ENCODE results near the gene TFDP2.
"Not testable (repeated sequence)": the region's sequence is repeated elsewhere in the genome, so short reads cannot be mapped to it uniquely, and the experiment has no call there.

TFDP2 gene

DNA sequence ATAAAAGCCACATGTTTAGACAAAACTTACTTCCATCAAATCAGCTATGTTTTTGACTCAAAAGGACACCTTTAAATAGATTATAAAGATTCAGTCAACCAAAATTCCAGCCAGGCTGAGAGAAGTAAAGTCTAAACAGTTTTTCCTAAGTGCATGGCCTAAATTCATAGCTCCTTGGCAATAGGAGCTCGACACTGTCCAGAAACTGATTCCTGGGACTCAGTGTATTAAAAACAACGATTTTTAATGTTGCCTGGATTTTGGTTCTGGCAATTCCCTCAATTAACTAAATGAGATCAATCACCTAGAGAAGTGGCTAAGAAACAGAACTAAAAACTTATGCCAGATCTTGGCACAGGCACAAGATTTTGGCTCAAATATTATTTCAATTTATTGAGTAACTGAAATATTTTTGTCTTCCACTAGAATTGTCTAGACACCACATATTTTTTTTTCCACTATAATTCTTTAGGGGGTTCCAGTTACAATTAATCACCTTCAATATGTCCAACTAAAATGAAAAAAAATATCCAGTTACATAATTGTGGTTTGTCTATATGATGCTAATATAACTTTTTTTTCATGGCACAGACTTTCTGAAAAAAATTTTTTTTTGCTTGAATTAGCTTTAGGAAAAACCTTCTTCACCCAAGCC is 135.9 kb downstream of the TFDP2 start:
- DNase-seq: no peak

DNA sequence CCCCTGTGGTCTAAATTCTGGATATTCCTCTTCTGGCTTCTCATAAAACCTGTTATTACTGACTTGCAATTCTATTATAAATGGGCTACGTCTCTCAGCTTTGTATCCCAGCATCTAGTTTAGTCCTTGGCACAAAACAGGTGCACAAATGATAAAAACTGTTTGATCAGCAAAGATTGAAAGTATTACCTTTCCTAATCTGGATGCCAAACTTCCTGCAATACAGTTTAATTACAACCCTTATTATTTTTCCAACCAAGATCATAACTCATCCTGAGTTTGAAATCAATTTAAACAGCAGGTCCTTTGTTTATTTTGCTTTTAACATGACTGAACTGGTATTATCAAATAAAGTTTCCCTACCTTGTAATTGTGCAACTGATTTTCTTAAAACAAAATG is 140.3 kb downstream of the TFDP2 start:
- no peak for DNase-seq

DNA sequence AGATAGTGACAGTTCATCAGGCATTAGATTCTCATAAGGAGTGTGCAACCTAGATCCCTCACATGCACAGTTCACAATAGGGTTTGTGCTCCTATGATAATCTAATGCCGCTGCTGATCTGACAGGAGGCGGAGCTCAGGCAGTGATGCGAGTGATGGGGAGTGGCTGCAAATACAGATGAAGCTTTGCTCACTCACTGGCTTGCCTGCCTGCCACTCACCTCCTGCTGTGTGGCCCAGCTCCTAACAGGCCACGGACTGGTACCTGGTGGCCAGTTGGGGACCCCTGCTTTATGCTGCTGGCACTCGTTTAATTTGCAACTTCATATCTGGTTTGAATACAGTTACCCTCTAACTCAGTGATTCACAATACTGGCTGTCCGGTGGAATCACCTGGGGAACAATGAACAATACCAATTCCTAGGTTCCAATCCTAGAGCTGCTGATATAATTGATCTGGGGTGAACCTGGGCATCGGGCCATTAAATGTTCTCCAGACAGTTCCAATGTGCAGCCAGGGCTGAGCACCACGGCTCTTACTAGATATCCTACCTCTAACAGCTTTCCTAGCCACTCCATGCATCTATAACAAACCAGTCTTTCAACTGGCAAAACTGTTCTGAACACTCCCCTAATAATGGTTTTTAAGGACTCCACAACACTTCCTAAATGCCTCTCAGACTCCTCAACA is 141.5 kb downstream of the TFDP2 start:
- DNase-seq: no peak

GRCh38 chr3:142004957-142005356 is 144.4 kb downstream of the TFDP2 start:
- DNase-seq: not testable (repeated sequence)

DNA sequence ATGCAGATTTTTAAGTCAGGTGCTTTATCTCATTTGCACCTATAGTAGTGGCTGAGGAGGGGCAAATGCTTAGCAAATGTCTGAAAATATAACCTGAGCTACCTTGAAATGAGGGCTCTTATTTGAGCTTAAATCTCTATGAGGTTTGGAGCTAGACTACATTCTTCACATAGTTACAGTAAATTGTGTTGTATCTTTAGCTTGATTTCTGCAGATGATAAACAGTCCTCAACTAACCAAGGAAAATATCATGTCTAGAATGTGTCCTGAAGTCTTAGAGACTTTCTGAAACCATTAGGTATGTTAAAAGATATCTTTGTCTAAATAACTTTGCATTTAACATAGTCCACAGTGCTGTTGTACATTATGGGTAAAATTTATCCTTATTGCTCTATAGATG is 145.3 kb downstream of the TFDP2 start:
- DNase-seq: no peak

- no peak for DNase-seq
Observed at GRCh38 chr3:142003291-142003690, 146.1 kb downstream of the TFDP2 start.

- no peak for DNase-seq
Observed at GRCh38 chr3:142000325-142000870, 148.9 kb downstream of the TFDP2 start.

DNA sequence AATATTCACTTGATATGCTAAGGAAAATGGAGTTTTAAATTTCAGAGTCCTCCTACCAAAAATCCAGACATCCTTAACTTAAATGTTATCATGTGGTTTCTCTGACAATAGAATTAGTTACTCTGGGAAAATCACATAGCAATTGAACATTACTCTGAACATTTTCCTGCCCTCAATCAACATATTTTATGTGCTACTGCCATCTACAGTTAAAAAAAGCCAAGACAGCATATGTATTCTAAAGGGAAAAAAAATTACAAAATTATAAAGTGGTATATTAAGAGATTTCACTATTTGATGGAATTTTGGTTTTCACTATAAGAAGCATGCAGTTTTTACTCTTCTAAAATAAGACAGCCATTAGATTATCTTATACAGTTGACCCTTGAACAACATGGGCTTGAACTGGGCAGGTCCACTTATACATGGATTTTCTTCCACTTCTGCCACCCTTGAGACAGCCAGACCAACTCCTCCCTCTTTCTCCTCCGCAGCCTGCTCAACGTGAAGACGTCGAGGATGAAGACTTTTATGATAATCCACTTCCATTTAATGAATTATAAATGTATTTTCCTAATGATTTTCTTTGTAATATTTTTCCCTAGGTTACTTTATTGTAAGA is 150.6 kb downstream of the TFDP2 start:
- no peak for DNase-seq

DNA sequence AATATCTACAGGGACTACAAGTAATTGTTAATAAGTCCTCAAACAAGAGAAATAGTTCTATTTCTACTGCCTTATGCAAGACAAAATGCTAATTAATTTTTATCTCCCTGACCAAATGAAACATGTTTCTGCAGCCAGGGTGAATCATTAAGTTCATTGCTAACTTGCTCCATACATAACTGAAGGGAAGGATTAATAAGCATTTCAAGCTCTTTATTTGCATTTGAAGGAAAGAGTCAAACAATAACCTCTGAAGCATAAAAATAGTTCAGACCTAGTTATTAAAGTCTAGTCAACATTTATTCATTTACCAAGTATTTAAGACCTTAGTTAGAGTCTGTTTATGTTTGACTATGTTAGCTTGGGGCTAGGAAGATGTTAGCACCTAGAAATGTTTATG is 152.9 kb downstream of the TFDP2 start:
- no peak for DNase-seq

DNA sequence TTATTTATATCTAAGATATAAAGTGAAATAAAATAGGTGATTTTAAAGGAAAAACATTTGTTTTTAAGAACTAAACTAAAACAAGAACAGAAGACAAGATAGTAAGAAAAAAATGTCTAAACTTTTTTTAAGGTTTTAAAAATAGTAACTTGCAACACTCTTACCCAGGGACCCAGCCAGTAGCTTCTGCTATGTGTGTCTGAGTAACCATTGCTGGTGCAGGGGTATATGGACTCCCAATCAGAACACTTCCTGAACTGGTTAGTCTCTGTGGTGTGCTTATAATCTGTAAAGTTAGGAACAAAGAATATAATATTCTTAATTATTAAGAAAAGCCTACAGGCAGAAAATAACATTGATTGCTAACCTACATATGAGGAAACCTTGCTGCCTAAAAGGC is 154.5 kb downstream of the TFDP2 start:
- DNase-seq: no peak

- DNase-seq: no peak
Observed at GRCh38 chr3:141992512-141992911, 156.8 kb downstream of the TFDP2 start.

- DNase-seq: no peak
Observed at GRCh38 chr3:141986548-141987107, 162.7 kb downstream of the TFDP2 start.

DNA sequence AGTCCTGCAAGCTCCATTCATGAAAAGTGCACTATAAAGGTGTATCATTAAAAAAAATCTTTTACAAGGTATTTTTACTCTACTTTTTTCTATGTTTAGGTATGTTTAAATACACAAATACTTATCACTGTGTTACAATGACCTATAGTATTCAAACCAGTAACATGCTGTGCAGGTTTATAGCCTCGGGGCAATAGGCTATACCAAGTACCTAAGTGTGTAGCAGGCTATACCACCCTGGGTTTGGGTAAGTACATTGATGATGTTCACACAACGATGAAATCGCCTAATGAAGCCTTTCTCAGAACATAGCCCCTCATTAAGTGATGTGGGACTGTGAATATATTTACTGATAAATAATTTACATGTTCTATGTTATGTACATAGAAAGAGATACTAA is 168.3 kb downstream of the TFDP2 start:
- no peak for DNase-seq

DNA sequence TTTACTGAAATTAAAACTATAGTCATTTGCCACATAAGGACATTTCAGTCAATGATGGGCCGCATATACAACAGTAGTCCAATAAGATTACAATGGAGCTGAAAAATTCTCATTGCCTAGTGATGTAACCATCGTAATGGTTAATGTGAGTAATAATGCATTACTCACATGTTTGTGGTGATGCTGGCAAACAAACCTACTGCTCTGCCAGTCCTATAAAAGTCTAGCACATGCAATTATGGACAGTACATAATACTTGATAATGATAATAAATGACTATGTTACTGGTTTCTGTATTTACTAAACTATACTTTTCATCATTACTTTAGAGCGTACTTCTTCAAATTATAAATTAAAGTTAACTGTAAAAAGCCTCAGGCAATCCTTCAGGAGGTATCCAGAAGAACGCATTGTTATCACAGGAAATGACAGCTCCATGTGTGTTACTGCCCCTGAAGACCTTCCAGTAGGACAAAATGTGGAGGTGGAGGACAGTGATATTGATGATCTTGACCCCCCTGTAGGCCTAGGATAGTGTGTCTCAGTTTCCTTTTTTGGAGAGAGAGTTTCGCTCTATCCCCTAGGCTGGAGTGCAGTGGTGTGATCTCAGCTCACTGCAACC is 170.2 kb downstream of the TFDP2 start:
- no peak for DNase-seq

DNA sequence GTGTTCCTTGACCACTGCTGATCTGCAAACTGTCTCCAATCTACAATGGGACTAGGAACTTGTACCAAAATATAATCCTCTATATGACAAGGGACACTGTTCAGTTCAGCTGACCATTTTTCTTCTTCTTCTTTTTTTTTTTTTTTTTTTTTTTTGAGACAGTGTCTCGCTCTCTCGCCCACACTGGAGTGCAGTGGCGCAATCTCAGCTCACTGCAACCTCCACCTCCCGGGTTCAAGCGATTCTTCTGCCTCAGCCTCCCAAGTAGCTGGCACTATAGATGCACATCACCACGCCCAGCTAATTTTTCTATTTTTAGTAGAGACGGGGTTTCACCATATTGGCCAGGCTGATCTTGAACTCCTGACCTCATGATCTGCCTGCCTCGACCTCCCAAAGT is 174.6 kb downstream of the TFDP2 start:
- DNase-seq: not testable (repeated sequence)

DNA sequence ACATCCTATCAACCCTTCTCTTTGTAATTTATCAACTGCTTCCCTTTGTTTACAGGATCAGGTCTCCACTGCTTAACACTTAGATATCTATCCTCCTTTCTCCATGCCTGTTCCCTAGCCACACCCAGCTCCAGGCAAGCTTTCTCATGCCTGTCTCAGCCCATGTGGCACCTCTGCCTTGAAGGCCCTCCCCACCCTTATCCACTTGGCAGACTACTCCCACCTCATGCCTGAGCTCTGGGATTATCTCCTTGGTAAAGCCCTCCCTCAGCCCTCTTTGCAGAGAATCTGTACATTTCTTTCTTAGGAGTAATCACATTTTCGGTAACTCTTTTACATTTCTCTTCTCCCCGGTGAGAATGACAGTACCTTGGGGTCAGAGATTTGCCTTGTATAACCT is 176.9 kb downstream of the TFDP2 start:
- no peak for DNase-seq

DNA sequence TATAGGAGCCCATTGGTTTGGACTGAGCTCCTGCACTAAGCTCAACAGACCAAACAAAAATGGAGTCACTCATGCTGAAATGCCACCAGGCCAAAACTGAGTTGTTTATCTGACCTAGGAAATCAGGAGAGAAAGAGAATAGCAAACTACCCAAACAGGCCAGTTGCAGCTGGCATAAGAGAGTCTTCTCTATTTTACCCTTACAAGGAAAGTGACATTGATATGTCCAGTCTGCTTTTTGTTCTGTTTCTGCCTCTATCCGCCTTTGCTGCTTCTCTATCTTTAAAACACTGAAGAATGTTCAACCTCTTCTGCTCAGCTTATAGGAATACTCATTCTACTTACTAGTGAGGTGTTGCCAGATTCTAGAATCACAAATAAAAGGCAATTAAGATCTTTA is 177.8 kb downstream of the TFDP2 start:
- no peak for DNase-seq

DNA sequence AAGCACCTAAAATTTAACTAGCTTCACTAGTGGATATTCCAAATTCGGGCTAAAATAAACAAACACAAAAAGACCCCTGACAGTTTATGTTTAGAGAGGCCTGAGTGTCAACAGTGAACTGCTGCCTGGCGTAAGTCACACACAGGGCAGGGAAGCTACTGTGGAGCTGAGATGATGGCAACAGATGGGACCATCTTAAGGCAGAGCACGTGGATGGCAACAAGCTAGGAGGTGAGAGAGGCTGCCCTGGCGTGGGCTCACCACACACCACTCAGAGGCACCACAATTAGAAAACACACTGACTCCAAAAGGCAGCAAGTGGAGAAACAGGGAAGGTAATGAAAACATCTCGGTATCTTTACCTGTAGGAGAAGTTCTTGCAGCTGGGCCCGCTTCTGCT is 179.6 kb downstream of the TFDP2 start:
- DNase-seq: no peak

GRCh38 chr3:141965471-141965870 is 183.9 kb downstream of the TFDP2 start:
- DNase-seq: no peak

DNA sequence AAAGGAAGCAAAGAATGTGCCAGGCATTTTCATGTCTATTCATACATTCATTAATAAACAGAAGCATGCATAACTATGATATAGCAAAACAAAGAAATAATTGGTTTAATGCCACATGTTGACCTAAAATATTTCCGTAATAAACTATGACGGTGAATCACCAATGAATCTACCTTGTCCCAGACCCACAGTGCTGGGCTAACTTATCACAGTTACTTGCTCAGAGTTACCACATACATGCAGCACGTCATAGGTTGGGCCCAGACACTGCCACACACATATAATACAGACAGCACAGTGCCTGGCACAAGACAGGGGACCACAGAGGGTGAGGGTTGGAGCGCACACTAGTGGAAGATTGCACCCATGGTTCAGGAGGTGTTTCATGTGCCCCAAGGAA is 186.0 kb downstream of the TFDP2 start:
- DNase-seq: no peak

GRCh38 chr3:141960731-141961130 is 188.6 kb downstream of the TFDP2 start:
- DNase-seq: no peak

DNA sequence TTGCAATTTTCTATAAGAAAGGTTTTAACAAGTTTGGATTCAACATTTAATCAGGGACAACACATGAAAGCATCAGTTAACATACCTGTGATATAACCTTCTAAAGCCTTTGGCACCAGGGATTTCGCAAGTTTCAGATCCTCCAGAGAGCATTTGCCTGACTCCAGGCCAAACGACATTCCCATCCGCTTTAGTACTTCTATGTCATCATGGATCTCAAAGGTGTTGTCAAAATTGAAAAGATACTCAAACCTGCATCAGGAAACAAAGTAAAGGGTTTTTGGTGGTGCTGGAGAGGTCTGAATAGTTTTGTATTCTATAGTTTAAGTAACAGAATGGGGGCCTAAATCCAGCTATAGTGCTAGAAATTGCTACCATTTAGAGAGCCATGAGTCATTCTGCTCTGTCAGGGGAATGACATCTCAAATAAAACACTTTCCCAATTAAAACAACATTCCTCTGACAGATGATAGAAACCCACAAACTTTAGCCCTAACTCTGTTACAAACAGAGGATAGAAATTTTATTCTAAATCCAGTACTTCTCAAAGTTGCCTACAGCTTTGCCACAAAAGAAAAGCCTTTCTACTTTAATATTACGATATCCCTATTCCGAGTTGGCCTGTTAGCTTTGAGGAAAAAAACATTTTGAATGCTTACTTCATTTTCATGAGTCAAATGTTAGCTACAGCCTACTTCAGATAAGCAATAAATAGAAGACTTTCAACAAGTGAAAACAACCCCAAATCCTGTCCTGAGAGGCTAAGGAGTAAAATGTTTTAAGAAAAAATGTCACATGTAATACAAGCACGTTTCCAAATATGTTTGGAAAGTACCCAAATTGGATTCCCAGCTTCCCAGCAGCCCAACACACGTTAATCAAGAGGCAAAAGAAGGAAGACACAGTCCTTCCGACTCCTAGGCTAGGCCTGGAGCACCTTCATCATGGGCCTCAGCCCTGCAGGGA is 189.5 kb downstream of the TFDP2 start:
- DNase-seq: no peak
